HFF-Myc (cell line): Measurements from ENCODE around the gene SCN1B.

ENCODE experiments used
- DNase-seq: peaks from one replicate; pipeline ENCODE4 v3.0.0-alpha.2; 2011; ENCODE audit warnings: low read depth; ENCODE audit errors: extremely low read depth
- H3K4me3 ChIP-seq: replicated peaks from 2 replicates; pipeline ENCODE4 v1.5.1; 2011; ENCODE audit warnings: low read depth, mild to moderate bottlenecking, control low read depth, low read length
- TF ChIP-seq, protein P1 (sequence below): IDR thresholded peaks from 2 replicates; pipeline ENCODE4 v1.5.1; 2012; ENCODE audit warnings: mild to moderate bottlenecking, low read depth, low read length, control low read depth; ENCODE audit errors: missing control alignments

The SCN1B gene

DNA sequence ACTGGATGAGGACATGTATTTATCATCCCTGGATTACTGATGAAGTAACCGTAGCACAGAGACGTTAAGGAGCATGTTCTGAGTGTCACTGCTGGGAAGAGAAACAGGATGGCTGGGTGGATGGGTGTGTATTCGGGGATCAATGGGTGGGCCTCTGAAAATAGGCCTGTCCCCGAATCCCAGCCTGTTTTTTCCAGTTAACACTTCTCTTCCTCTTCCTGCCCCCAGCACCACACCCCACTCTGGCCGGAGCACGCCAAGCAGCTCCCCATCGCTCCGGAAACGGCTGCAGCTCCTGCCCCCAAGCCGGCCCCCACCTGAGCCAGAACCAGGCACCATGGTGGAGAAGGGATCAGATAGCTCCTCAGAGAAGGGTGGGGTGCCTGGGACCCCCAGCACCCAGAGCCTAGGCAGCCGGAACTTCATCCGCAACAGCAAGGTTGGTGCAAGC is 21.4 kb upstream of the SCN1B start:
- TF ChIP-seq, protein P1, sequence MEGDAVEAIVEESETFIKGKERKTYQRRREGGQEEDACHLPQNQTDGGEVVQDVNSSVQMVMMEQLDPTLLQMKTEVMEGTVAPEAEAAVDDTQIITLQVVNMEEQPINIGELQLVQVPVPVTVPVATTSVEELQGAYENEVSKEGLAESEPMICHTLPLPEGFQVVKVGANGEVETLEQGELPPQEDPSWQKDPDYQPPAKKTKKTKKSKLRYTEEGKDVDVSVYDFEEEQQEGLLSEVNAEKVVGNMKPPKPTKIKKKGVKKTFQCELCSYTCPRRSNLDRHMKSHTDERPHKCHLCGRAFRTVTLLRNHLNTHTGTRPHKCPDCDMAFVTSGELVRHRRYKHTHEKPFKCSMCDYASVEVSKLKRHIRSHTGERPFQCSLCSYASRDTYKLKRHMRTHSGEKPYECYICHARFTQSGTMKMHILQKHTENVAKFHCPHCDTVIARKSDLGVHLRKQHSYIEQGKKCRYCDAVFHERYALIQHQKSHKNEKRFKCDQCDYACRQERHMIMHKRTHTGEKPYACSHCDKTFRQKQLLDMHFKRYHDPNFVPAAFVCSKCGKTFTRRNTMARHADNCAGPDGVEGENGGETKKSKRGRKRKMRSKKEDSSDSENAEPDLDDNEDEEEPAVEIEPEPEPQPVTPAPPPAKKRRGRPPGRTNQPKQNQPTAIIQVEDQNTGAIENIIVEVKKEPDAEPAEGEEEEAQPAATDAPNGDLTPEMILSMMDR: no peak
- H3K4me3 ChIP-seq: no peak overlapping the region
- no peak for DNase-seq

DNA sequence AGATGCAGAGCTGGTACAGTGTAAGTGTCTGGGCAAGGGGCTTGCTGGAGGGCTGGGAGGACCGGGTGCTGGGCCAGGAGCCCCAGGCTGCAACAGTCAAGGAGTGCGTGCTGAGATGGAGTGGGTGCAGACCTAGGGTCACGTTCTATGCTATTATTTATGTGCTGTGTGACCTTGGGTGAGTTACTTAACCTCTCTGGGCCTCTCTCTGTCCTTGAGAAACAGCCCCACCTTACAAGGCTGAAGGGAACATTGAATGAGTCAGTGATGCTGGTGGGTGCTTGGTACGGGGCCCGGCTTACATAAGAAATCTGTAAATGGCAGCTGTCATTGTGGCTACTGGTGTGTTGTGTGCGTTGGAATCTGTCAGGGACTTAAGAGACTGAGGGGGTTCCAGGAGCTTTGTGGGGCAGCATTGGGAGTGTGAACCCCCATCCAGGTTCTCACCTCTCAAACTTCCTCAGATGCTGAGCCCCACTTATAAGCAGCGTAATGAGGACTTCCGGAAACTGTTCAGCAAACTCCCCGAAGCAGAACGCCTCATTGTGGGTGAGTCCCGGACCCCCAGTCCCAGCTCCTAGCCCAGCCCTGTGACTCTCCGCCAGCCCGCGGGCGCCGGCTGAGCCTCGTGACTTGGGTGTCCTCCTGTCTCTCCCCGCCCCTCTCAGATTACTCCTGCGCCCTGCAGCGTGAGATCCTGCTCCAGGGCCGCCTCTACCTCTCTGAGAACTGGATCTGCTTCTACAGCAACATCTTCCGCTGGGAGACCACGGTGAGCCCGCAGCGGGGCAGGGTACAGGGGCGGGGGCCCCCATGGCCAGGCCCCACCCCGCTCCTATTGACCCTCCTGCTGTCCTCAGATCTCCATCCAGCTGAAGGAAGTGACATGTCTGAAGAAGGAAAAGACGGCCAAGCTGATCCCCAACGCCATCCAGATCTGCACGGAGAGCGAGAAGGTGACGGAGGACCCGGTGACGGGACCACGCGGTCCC is 20.6 kb upstream of the SCN1B start:
- TF ChIP-seq, protein P1: no peak
- DNase-seq: no peak
- no peak overlapping the region for H3K4me3 ChIP-seq

- no peak for DNase-seq
- TF ChIP-seq, protein P1: no peak
- no peak overlapping the region for H3K4me3 ChIP-seq
These were observed 19.1 kb upstream of the SCN1B start for GRCh38 chr19:35011091-35011689.

- TF ChIP-seq, protein P1: no peak
- no peak for DNase-seq
- H3K4me3 ChIP-seq: no peak overlapping the region
These were observed 18.3 kb upstream of the SCN1B start for GRCh38 chr19:35011737-35012682.

DNA sequence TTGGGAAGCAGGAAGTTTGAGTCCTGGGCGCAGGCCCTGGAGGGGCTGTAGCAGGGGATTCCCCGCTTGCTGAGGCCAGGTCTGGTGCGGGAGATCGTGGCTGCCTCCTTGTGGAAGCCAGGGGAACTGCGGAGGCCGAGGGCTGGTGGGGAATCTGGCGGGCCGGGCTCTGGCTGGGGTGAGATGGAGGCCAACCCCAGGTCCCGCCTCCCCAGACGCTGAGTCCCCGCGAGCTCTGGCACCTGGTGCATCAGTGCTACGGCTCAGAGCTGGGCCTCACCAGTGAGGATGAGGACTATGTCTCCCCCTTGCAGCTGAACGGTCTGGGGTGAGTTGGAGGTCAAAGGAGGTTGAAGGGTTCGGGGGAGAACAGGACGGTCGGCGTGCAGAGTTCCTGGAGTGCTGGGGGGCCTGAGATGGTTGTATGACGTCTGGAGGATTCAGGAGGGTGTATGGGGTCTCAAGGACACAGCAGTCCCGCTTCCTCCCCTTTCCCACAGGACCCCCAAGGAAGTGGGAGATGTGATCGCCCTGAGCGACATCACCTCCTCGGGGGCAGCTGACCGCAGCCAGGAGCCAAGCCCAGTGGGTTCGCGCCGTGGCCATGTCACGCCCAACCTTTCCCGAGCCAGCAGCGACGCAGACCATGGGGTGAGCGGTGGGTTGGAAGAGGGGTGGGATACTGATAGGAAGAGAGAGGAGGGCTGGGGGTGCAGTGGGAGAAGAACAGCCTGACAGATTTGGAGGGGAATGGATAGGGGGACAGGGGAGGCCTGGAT is 17.0 kb upstream of the SCN1B start:
- TF ChIP-seq, protein P1: peak; percentile 89
- DNase-seq: no peak
- H3K4me3 ChIP-seq: no peak overlapping the region
